HepG2 (cell line): ENCODE measurements around the gene HIVEP2.

Source experiments
- CBX2 ChIP-seq, 2 experiments: fragments of 200-600 bp in 1 of 2; sonication (generic); formaldehyde crosslinking in 1 of 2; IDR thresholded peaks; 2 replicates each; pipeline versions ENCODE4 v1.7.0 to v1.8.1; 2018 to 2022; ENCODE audit warnings: low read depth in 2 of 2, low read length in 1 of 2, mild to moderate bottlenecking in 1 of 2, missing genetic modification reagents in 1 of 2
- KMT2A ChIP-seq: sonication (generic); formaldehyde crosslinking; IDR thresholded peaks from 2 replicates; pipeline ENCODE4 v1.4.0; 2020; ENCODE audit warnings: missing genetic modification reagents
- TAF1 ChIP-seq: sonication (generic); formaldehyde crosslinking; IDR thresholded peaks from 2 replicates; pipeline ENCODE4 v1.4.0; 2020; ENCODE audit warnings: missing genetic modification reagents
- TF ChIP-seq, protein P1 (sequence below): sonication (generic); formaldehyde crosslinking; IDR thresholded peaks from 2 replicates; pipeline ENCODE4 v1.5.0; 2020; ENCODE audit warnings: mild to moderate bottlenecking, missing genetic modification reagents, moderate library complexity
- TF ChIP-seq, protein P2 (sequence below): sonication (generic); formaldehyde crosslinking; IDR thresholded peaks from 2 replicates; pipeline ENCODE4 v1.4.0; 2020; ENCODE audit warnings: mild to moderate bottlenecking, missing genetic modification reagents

DNA sequence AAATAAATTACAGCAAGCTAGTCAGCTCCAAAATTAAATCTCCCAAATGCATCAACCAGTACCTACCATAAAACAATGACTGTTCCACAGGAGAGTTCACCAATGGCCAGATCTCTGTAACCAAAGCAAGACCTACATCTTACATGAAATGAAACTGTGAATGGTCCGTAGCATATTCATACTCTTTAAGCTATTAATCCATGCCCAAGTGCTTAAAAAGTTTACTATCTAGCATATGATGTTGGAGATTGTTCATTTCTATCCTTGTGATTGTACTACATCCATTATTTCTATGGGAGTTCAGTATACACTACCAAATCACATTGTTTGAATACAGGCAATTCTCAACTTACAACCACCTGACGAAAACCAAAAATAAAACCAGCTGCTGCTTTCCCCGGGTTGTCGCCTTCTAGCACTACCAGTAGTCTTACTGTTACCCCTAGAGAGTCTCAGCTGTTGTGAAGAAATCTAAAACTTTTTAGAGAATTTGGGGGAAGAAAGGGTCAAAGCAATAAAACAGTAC lies 38.0 kb downstream of the HIVEP2 start:
- no peak for TF ChIP-seq TAF1 (CRISPR knock-in tag)
- TF ChIP-seq, protein P1, sequence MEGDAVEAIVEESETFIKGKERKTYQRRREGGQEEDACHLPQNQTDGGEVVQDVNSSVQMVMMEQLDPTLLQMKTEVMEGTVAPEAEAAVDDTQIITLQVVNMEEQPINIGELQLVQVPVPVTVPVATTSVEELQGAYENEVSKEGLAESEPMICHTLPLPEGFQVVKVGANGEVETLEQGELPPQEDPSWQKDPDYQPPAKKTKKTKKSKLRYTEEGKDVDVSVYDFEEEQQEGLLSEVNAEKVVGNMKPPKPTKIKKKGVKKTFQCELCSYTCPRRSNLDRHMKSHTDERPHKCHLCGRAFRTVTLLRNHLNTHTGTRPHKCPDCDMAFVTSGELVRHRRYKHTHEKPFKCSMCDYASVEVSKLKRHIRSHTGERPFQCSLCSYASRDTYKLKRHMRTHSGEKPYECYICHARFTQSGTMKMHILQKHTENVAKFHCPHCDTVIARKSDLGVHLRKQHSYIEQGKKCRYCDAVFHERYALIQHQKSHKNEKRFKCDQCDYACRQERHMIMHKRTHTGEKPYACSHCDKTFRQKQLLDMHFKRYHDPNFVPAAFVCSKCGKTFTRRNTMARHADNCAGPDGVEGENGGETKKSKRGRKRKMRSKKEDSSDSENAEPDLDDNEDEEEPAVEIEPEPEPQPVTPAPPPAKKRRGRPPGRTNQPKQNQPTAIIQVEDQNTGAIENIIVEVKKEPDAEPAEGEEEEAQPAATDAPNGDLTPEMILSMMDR (CRISPR knock-in tag), result no peak
- no peak for TF ChIP-seq CBX2 (IDR thresholded peaks at IDR 0.05; ENCODE audit: low read depth, low read length)
- TF ChIP-seq CBX2 (CRISPR knock-in tag; IDR thresholded peaks at IDR 0.05; ENCODE audit: low read depth), result no peak
- TF ChIP-seq, protein P2, sequence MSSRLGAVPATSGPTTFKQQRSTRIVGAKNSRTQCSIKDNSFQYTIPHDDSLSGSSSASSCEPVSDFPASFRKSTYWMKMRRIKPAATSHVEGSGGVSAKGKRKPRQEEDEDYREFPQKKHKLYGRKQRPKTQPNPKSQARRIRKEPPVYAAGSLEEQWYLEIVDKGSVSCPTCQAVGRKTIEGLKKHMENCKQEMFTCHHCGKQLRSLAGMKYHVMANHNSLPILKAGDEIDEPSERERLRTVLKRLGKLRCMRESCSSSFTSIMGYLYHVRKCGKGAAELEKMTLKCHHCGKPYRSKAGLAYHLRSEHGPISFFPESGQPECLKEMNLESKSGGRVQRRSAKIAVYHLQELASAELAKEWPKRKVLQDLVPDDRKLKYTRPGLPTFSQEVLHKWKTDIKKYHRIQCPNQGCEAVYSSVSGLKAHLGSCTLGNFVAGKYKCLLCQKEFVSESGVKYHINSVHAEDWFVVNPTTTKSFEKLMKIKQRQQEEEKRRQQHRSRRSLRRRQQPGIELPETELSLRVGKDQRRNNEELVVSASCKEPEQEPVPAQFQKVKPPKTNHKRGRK (CRISPR knock-in tag), result no peak
- TF ChIP-seq KMT2A (CRISPR knock-in tag), result no peak
